ENCODE measurements around the gene RFNG.
"Not testable (repeated sequence)": the region's sequence is repeated elsewhere in the genome, so short reads cannot be mapped to it uniquely, and the experiment has no call there.

RFNG gene

DNA sequence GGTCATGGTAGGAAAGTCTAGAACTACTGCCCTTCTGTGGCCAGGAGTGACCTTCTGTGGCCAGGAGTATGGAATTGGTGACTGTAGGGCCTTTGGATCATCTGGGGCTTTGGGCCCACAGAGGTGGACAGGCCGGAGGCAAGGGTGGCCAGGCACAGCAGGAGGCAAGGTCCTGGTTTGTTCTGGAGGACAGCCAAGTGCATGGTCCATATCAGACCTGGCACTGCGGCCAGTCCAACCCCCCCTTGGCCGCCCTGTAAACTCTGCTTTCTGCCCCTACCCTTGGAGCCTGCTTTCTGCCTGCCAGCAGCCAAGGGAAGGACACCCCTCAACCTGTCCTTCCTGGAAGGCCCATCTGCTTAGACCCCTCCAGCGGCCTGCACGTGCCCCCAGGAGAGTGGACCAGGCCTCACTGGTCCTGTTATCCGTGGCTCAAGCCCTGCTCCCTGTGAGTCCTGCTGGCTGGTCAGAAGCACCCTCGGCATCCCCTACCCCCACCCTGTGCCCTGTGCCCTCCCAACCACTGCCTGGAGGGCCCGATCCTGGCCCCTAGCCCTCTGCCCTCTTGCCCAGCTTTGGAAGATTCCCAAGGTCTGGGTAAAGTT is 11.8 kb downstream of the RFNG start:
- DNase-seq: no peak

DNA sequence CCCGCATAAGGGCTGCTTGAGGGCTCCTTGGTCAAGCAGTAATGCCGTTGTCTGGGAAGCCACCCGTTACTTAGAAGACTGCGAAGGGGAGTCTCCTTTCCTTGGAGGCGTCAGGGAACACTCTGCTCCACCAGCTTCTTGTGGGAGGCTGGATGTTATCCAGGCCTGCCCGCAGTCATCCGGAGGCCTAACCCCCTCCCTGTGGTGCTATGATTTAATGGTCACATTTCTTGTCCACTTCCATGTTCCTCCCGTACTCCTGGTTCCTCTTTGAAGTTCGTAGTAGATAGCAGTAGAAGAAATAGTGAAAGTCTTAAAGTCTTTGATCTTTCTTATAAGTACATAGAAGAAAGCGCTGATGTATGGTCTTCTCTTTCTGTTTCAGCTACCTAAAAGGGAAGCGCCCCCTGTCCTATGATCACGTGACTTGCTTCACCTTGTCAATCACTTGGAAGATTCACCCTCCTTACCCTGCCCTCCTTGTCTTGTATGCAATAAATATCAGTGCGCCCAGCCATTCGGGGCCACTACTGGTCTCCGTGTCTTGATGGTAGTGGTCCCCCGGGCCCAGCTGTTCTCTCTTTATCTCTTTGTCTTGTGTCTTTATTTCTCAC is 12.7 kb downstream of the RFNG start:
- DNase-seq: not testable (repeated sequence)

- DNase-seq: no peak
Measured at GRCh38 chr17:82037889-82038195, 13.8 kb downstream of the RFNG start.

GRCh38 chr17:82037092-82037888 is 14.3 kb downstream of the RFNG start, which contains the start of gene DCXR:
Gene DCXR (minus strand): TSS chr17:82037697. CDS start chr17:82037682, 15 bp downstream.
- DNase-seq: peak; percentile 84

DNA sequence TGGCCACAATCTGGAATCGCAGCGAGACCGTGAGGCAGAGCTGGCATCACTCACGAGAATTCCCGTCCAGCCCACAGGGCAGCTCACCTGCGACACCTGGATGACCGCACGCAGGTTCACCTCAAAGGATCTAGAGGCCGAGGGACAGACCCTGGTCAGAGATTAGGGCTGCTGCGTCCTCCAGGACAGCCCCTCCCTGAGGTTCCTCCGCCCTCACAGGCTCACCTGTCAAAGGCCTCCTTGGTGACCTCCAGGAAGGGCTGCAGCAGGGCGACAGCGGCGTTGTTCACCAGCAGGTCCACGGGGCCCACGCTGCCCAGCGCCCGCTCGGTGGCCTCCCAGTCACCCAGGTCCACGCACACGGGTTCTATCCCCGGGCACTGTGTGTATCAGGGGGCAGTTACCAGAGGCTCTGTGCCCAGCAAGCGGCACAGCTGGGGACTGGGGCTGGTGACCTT is 14.9 kb downstream of the RFNG start:
- DNase-seq: no peak

GRCh38 chr17:82035956-82036633 is 15.5 kb downstream of the RFNG start:
- DNase-seq: no peak

DNA sequence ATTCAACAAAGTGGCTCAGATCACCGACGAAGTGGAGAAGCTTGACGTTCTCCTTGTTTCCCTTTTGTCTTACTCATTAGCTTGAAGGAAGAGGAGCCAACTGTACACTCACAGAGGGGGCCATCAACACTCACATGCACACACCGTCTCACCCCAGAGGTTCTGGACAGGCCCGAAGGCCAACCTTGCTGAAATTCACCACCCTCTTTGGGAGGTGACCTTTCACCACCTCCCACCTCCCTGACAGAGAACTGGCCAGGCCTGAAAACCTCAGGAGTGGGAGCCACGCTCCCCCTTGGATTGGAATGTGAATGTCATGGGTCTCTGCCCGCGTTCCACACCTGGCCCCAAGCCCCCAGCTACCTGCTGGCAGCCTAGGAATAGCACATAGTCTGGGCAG is 16.1 kb downstream of the RFNG start:
- DNase-seq: no peak

DNA sequence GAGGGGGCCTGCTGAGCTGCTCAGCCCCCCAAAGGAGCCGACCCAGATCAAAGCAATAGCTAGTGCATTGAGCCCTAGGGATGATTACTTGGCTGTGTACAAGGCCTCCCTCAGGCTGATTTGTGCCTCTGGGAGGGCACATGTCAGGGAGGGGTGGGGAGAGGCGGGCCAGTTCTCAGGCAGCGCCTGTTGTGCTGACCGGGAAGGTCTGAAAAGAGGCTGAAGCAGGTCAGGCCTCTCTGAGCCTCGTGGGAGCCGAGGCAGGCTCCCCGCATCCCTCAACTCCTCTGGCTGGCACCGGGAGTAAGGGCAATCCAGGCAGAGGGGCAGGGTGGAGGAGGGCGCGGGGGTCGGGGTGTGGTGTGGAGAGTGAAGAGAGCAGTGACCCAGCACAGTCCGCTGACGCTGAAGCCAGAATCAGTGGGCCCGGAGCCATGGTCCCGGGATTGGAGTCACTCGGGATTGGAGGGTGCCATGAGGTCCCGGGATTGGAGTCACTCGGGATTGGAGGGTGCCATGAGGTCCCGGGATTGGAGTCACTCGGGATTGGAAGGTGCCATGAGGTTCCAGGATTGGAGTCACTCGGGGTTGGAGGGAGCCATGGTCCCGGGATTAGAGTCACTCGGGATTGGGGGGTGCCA is 17.1 kb downstream of the RFNG start:
- no peak for DNase-seq

- DNase-seq: no peak
Measured at GRCh38 chr17:82033359-82034085, 18.1 kb downstream of the RFNG start.

DNA sequence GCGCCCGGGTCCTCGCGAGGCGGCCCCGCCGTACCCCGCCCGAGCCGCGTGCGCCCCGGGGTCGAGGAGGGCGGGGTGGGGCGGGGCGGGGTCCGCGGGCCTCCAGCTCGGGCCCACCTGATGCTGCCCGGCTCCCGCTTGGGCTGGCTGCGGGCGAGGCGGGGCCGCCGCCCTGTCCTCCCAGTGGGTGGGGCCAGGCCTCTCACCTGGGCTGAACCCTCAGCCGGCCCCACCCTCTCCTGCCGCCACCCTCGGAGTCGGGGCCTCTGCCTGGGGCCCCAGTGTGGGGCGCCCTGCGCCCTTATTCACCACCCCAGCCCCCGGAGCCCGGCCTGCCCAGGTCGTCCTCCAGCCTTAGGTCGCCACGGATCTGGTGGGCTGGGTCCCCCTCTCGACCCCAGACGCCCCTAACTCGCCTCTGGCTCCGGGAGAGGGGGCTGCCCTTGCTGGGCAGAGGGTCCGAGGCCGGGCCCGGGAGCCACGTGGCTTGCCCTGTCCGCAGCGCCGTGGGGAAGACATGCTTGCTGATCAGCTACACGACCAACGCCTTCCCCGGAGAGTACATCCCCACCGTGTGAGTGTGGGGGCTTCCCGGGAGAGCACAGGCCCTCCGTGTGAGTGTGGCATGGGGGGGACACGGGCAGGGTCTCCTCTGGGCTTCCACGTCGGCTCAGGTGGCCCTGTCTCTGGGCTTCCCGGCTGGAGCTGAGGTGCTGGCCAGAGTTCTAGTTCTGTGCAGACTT is 19.6 kb downstream of the RFNG start:
- DNase-seq: no peak

GRCh38 chr17:82031303-82031884 is 20.2 kb downstream of the RFNG start, which contains the start of gene RAC3:
Gene RAC3 (plus strand): TSS chr17:82031678. CDS start chr17:82031762, 84 bp downstream.
- DNase-seq: no peak

- no peak for DNase-seq
Measured at GRCh38 chr17:82030470-82031302, 20.9 kb downstream of the RFNG start.

DNA sequence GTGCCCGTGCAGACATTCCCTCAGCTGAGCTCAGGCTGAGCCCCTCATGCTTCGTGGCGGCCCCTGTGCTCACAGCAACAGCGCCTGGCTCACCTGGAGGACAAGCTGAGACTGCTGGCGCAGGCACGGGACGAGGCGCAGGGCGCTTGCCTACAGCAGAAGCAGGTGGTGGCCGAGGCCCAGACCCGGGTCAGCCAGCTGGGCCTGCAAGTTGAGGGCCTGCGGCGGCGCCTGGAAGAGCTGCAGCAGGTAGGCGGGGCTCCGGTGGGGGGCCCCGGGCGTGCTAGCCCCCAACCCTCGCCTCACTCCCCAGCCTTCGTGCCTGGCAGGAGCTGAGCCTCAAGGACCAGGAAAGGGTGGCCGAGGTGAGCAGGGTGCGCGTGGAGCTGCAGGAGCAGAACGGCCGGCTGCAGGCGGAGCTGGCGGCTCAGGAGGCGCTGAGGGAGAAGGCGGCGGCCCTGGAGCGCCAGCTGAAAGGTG is 21.6 kb downstream of the RFNG start:
- no peak for DNase-seq

DNA sequence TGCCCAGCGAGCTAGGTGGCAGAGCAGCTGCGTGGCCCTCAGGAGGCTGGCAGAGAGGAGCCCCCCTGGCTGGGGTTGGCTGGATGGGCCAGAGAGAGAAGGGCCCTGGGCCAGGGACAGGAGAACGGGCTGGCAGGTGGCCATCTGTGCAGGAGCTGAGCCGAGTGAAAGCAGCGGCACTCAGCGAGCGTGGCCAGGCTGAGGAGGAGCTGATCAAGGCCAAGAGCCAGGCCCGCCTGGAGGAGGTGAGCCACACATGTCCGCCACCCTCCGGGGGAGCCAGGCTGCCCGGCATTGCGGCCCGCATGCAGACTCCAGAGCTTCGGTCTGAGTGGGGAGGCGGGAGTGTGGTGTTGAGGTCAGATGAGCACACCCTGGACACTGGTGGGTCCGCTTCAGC is 22.2 kb downstream of the RFNG start:
- DNase-seq: no peak

GRCh38 chr17:82028966-82029365 is 22.6 kb downstream of the RFNG start:
- no peak for DNase-seq

DNA sequence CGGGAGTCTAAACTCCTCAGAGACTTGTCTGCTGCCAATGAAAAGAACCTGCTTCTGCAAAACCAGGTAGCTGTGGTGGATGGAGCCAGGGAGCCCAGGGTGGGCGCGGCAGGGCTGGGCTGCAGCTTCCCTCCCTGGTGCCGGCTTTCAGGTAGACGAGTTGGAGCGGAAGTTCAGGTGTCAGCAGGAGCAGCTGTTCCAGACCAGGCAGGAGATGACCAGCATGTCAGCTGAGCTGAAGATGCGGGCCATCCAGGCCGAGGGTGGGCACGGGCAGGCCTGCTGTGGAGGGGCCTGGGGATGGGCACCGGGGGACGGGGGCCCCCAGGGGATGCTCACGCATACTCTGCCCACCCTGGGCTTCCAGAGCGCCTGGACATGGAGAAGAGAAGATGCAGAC is 23.4 kb downstream of the RFNG start:
- no peak for DNase-seq

DNA sequence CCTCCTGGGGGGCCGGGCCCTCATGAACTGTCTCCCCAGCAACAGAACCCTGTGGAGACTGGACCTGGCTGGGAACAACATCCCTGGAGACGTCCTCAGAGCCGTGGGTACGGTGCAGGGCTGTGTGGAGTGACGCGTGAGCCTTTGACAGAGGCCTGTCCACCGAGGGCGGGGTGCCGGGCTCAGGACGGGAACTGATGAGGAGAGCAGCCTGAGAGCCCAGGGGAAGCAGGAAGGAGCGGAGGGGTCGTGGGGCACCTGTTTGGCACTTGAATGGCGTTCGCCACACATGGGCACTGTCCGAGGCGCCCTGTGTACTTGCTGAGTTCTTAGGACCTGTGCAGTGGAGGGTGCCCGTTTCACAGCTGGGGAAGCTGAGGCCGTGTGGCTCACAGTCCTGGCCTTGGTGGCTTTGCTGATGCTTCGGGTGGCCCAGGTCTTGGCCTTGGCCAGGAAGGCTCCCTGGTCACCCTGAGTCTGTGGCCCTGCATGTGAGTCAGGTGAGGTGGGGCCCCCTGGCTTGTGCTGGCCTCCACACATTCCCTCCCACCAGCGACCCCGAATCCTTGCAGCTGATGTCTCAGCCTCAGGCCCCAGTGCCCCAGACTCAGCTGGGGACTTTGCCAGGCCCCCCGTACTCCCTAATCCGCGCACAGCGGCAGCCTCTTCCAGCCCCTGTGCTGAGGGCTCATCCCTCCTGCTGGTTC is 26.1 kb downstream of the RFNG start:
- DNase-seq: no peak

DNA sequence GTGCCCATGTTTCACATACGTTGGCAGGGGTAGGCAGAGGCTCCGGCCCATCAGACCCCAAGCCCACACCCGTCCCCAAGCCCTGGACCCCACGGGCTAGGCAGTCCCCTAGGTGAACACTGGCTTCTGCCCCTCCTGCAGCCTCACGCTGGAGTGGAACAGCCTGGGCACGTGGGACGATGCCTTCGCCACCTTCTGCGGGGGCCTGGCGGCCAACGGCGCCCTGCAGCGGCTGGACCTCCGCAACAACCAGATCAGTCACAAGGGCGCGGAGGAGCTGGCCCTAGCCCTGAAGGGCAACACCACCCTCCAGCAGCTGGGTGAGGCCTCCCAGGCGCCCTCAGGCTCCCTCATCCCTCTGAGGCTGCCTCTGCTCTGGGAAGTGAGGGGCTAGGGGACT is 26.8 kb downstream of the RFNG start:
- no peak for DNase-seq

Data from GOT3 (cell line).